Thoracic aorta (tissue), 2 donors: ENCODE measurements around the gene CHIC2. TPM values are rescaled to one million over a fixed set of nuclear protein-coding genes. Genes with fewer than 3 reads are reported as not detected.
"Not testable (repeated sequence)": the region's sequence is repeated elsewhere in the genome, so short reads cannot be mapped to it uniquely, and the experiment has no call there.

Experiments used
- ATAC-seq: fragments of 150-250 bp; one replicate; pipeline ENCODE4 v1.8.0; 2017; ENCODE audit warnings: low read depth; ENCODE audit not compliant: insufficient number of reproducible peaks, low FRiP score
- DNase-seq: peaks from one replicate; pipeline ENCODE4 v3.0.0-alpha.2; 2020; ENCODE audit warnings: low spot score
- H3K27ac ChIP-seq, 2 donors: fragments of 200-600 bp; sonication (generic); 1 replicate in 1 of 2; 2 replicates in 1 of 2; pipeline ENCODE4 v1.5.1; 2016; ENCODE audit warnings: mild to moderate bottlenecking in 2 of 2, moderate library complexity in 2 of 2
- H3K27me3 ChIP-seq: fragments of 200-600 bp; sonication (generic); replicated peaks from 2 replicates; pipeline ENCODE4 v1.6.0; 2016; ENCODE audit warnings: mild to moderate bottlenecking; ENCODE audit not compliant: insufficient read depth
- H3K36me3 ChIP-seq: fragments of 200-600 bp; sonication (generic); one replicate; pipeline ENCODE4 v1.5.1; 2016
- H3K4me1 ChIP-seq, 2 donors: fragments of 200-600 bp; sonication (generic); 1 replicate in 1 of 2; 2 replicates in 1 of 2; pipeline versions ENCODE4 v1.5.1 to v1.6.0; 2016; ENCODE audit warnings: low read depth in 2 of 2, mild to moderate bottlenecking in 1 of 2; ENCODE audit not compliant: control insufficient read depth in 1 of 2
- H3K4me3 ChIP-seq: fragments of 200-600 bp; sonication (generic); 2 replicates; pipeline ENCODE4 v1.5.1; 2016; ENCODE audit warnings: mild to moderate bottlenecking
- H3K9me3 ChIP-seq: fragments of 200-600 bp; sonication (generic); 2 replicates; pipeline ENCODE4 v1.5.1; 2016
- total RNA-seq, 2 donors: library from RNA; depleted of rRNA; stranded (reverse); fragments of >200 nt; gene quantifications; one replicate each; pipeline versions ENCODE4 v1.1.0 to v1.2.3, GENCODE V29; 2016
- TF ChIP-seq, protein P1 (sequence below): fragments of 200-600 bp; sonication (generic); IDR thresholded peaks from one replicate; pipeline ENCODE4 v1.5.1; 2019; ENCODE audit warnings: antibody characterized with exemption

CHIC2 gene
- total RNA-seq, 2 donors from 2014 or later = 52.8 to 75.0 TPM

- ATAC-seq (no peak), DNase-seq (no peak)
- H3K4me3 ChIP-seq = no peak overlapping the region
- no peaks in the 10 kb centered on the region for H3K27me3 ChIP-seq
- no peak overlapping the region for H3K27ac ChIP-seq
- TF ChIP-seq, protein P1, sequence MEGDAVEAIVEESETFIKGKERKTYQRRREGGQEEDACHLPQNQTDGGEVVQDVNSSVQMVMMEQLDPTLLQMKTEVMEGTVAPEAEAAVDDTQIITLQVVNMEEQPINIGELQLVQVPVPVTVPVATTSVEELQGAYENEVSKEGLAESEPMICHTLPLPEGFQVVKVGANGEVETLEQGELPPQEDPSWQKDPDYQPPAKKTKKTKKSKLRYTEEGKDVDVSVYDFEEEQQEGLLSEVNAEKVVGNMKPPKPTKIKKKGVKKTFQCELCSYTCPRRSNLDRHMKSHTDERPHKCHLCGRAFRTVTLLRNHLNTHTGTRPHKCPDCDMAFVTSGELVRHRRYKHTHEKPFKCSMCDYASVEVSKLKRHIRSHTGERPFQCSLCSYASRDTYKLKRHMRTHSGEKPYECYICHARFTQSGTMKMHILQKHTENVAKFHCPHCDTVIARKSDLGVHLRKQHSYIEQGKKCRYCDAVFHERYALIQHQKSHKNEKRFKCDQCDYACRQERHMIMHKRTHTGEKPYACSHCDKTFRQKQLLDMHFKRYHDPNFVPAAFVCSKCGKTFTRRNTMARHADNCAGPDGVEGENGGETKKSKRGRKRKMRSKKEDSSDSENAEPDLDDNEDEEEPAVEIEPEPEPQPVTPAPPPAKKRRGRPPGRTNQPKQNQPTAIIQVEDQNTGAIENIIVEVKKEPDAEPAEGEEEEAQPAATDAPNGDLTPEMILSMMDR = no peak
- no peaks in the 10 kb centered on the region for H3K36me3 ChIP-seq
- peaks cover 52 to 58% of the 10 kb centered on the region in 2 donors for H3K4me1 ChIP-seq
- no peaks in the 10 kb centered on the region for H3K9me3 ChIP-seq
Observed at GRCh38 chr4:54058171-54058570, 6.2 kb downstream of the CHIC2 start.

- peaks cover 50 to 54% of the 10 kb centered on the region in 2 donors for H3K4me1 ChIP-seq
- no peaks in the 10 kb centered on the region for H3K36me3 ChIP-seq
- TF ChIP-seq, protein P1 = no peak
- ATAC-seq (no peak), DNase-seq (no peak)
- H3K4me3 ChIP-seq = no peak overlapping the region
- H3K27ac ChIP-seq = no peak overlapping the region
- H3K27me3 ChIP-seq = no peaks in the 10 kb centered on the region
- no peaks in the 10 kb centered on the region for H3K9me3 ChIP-seq
Observed at GRCh38 chr4:54056360-54056759, 8.0 kb downstream of the CHIC2 start.

DNA sequence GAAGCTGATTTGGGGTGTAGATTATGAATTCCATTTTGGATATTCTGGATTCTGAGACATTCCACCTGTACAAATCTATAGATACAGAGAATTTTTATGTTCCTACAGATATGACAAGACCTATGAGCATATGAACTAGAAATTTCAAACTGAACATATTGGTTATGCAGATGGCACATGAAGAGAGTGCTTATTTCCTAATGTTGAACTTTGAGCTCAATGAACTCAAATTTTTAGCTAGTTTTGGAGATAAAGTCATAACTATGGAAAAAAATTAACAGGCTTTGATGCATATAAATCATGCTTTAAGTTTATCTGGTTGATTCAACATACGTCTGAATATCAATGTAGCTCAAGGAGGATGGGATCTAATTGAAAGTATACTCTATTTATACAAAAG is 8.9 kb downstream of the CHIC2 start:
- ATAC-seq (no peak), DNase-seq (no peak)
- H3K27me3 ChIP-seq = no peaks in the 10 kb centered on the region
- no peaks in the 10 kb centered on the region for H3K36me3 ChIP-seq
- TF ChIP-seq, protein P1 = no peak
- H3K27ac ChIP-seq = no peak overlapping the region
- H3K4me1 ChIP-seq = peaks cover 42 to 52% of the 10 kb centered on the region in 2 donors
- no peak overlapping the region for H3K4me3 ChIP-seq
- H3K9me3 ChIP-seq = no peaks in the 10 kb centered on the region

DNA sequence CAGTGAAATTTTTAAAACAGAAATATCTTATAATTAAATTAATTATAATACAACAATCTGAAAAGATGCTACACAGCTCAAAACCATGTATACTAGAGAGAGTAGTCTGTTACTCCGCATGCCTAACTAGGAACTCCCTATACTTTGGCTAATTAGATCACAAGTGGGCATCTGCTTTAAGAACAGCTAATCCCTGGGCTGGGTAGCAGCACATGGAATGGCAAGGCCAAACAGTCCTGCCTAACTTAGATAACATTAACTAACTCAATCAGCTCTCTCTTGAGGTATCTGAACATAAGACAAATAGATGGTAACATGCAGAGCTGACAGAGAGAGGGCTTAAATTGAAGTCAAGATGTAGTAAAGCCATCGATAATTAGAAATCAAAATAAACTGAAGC is 9.9 kb downstream of the CHIC2 start:
- DNase-seq (no peak), ATAC-seq (no peak)
- TF ChIP-seq, protein P1 = no peak
- H3K27me3 ChIP-seq = no peaks in the 10 kb centered on the region
- no peaks in the 10 kb centered on the region for H3K9me3 ChIP-seq
- no peak overlapping the region for H3K27ac ChIP-seq
- no peaks in the 10 kb centered on the region for H3K36me3 ChIP-seq
- peaks cover 33 to 48% of the 10 kb centered on the region in 2 donors for H3K4me1 ChIP-seq
- H3K4me3 ChIP-seq = no peak overlapping the region

GRCh38 chr4:54053322-54053721 is 11.1 kb downstream of the CHIC2 start:
- not testable (repeated sequence) for ATAC-seq, H3K27me3 ChIP-seq, H3K27ac ChIP-seq, DNase-seq, H3K9me3 ChIP-seq, H3K36me3 ChIP-seq, H3K4me3 ChIP-seq
- peaks cover 25 to 41% of the 10 kb centered on the region in 2 donors for H3K4me1 ChIP-seq

GRCh38 chr4:54050214-54050904 is 14.0 kb downstream of the CHIC2 start:
- no peaks in the 10 kb centered on the region for H3K27me3 ChIP-seq
- TF ChIP-seq, protein P1 = no peak
- H3K27ac ChIP-seq = no peak overlapping the region
- DNase-seq (no peak), ATAC-seq (no peak)
- no peaks in the 10 kb centered on the region for H3K9me3 ChIP-seq
- no peaks in the 10 kb centered on the region for H3K36me3 ChIP-seq
- no peak overlapping the region for H3K4me3 ChIP-seq
- peaks cover 13 to 23% of the 10 kb centered on the region in 2 donors for H3K4me1 ChIP-seq

DNA sequence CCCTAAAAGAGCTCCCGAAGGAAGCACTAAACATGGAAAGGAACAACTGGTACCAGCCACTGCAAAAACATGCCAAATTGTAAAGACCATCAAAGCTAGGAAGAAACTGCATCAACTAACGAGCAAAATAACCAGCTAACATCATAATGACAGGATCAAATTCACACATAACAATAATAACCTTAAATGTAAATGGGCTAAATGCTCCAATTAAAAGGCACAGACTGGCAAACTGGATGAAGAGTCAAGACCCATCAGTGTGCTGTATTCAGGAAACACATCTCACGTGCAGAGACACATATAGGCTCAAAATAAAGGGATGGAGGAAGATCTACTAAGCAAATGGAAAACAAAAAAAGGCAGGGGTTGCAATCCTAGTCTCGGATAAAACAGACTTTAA is 20.8 kb downstream of the CHIC2 start:
- H3K4me3 ChIP-seq, H3K9me3 ChIP-seq, DNase-seq, H3K36me3 ChIP-seq, H3K4me1 ChIP-seq, ATAC-seq, H3K27me3 ChIP-seq, H3K27ac ChIP-seq: not testable (repeated sequence)
